Endothelial cell of umbilical vein (primary cell): ENCODE data around the gene HSPD1.

Source experiments
- EZH2 ChIP-seq: IDR thresholded peaks from 2 replicates; pipeline ENCODE4 v1.6.1; 2012; ENCODE audit warnings: borderline replicate concordance, low read depth, mild to moderate bottlenecking, moderate library complexity, low read length, inconsistent platforms; ENCODE audit not compliant: severe bottlenecking
- MAX ChIP-seq: IDR thresholded peaks from 2 replicates; pipeline ENCODE4 v1.6.1; 2011; ENCODE audit not compliant: insufficient read depth, insufficient read length
- MYC ChIP-seq: IDR thresholded peaks from one replicate; pipeline ENCODE4 v1.6.1; 2011; ENCODE audit warnings: mild to moderate bottlenecking, low read depth, low read length
- TF ChIP-seq, protein P1 (sequence below), 2 donors: IDR thresholded peaks; 1 replicate in 1 of 2; 2 replicates in 1 of 2; pipeline ENCODE4 v1.5.1; 2011; ENCODE audit warnings: low read length in 2 of 2, mild to moderate bottlenecking in 2 of 2, moderate library complexity in 2 of 2, control low read depth in 1 of 2, inconsistent platforms in 1 of 2, low read depth in 1 of 2; ENCODE audit not compliant: insufficient read depth in 1 of 2; ENCODE audit errors: extremely low read depth in 1 of 2

GRCh38 chr2:197480165-197481036 lies 19.2 kb downstream of the HSPD1 start:
- TF ChIP-seq, protein P1, sequence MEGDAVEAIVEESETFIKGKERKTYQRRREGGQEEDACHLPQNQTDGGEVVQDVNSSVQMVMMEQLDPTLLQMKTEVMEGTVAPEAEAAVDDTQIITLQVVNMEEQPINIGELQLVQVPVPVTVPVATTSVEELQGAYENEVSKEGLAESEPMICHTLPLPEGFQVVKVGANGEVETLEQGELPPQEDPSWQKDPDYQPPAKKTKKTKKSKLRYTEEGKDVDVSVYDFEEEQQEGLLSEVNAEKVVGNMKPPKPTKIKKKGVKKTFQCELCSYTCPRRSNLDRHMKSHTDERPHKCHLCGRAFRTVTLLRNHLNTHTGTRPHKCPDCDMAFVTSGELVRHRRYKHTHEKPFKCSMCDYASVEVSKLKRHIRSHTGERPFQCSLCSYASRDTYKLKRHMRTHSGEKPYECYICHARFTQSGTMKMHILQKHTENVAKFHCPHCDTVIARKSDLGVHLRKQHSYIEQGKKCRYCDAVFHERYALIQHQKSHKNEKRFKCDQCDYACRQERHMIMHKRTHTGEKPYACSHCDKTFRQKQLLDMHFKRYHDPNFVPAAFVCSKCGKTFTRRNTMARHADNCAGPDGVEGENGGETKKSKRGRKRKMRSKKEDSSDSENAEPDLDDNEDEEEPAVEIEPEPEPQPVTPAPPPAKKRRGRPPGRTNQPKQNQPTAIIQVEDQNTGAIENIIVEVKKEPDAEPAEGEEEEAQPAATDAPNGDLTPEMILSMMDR (IDR thresholded peaks at IDR 0.05; ENCODE audit: extremely low read depth in 1 of 2, insufficient read depth in 1 of 2, low read depth in 1 of 2, low read length in 2 of 2), result no peak
- TF ChIP-seq MAX, result no peak
- TF ChIP-seq MYC, result no peak
- no peak for TF ChIP-seq EZH2
